K562 (cell line): Measurements from ENCODE around the gene DARS1. TPM values are rescaled to one million over a fixed set of nuclear protein-coding genes. Genes with fewer than 3 reads are reported as not detected.

ENCODE experiments used
- ATAC-seq: fragments of 200-7000 bp; cut with Tn5 transposase; 3 replicates; pipeline ENCODE4 v1.9.1; 2020; ENCODE audit warnings: moderate library complexity
- BruUV-seq: library from RNA; stranded (reverse); fragments of 400-500 nt; replicated peaks from 2 replicates; lab custom pipeline; 2021; lab: Mats Ljungman, UMichigan
- CTCF ChIA-PET: fragments of 300-600 bp; formaldehyde crosslinking; extraction: SDS; loops from one replicate; lab custom pipeline; 2021; ENCODE audit warnings: low intra/inter-chr PET ratio; lab: Yijun Ruan, JAX
- POLR2A ChIA-PET: fragments of 300-600, 350-650 bp; sonication (Branson Sonifier 250); formaldehyde crosslinking; extraction: SDS; loops from one replicate; lab custom pipeline; 2021; ENCODE audit warnings: antibody characterized with exemption, inconsistent platforms; lab: Yijun Ruan, JAX
- DNase-seq, 4 experiments: peaks; one replicate each; pipeline versions ENCODE4 v3.0.0 to v3.0.0-alpha.2; 2011 to 2018; ENCODE audit warnings: low spot score in 3 of 4, mixed read lengths in 3 of 4; ENCODE audit errors: extremely low read depth in 1 of 4
- FAIRE-seq: peaks from 2 replicates; lab custom pipeline; 2011; peaks lifted over from hg19 to GRCh38; lab: Jason Lieb, UNC
- H2AFZ ChIP-seq: 2 replicates; pipeline ENCODE4 v1.6.0; 2011; ENCODE audit warnings: low read depth, low read length, control low read depth, inconsistent platforms
- H3K27ac ChIP-seq: fragments of 200-600 bp; 3 replicates; pipeline ENCODE4 v1.8.0; 2011; ENCODE audit warnings: low read depth, mild to moderate bottlenecking, control low read depth, inconsistent platforms, low read length, moderate library complexity, mixed read lengths; ENCODE audit errors: extremely low read depth
- H3K27me3 ChIP-seq, 2 experiments: fragments of 300-600 bp in 1 of 2; 2 replicates in 1 of 2; 3 replicates in 1 of 2; pipeline versions ENCODE4 v1.6.0 to v1.8.0; 2011; ENCODE audit warnings: inconsistent platforms in 2 of 2, low read length in 2 of 2, mild to moderate bottlenecking in 1 of 2, mixed read lengths in 1 of 2, moderate library complexity in 1 of 2; ENCODE audit not compliant: control insufficient read depth in 2 of 2, insufficient read depth in 2 of 2
- H3K36me3 ChIP-seq: fragments of 300-600 bp; 3 replicates; pipeline ENCODE4 v1.8.0; 2011; ENCODE audit warnings: mild to moderate bottlenecking, low read length, inconsistent platforms; ENCODE audit not compliant: control insufficient read depth, insufficient read depth
- H3K4me1 ChIP-seq, 2 experiments: fragments of 200-600 bp in 1 of 2; replicated peaks in 1 of 2; 2 replicates in 1 of 2; 3 replicates in 1 of 2; pipeline versions ENCODE4 v1.5.1 to v1.8.0; 2011; ENCODE audit warnings: inconsistent platforms in 2 of 2, low read length in 2 of 2, mild to moderate bottlenecking in 1 of 2, mixed read lengths in 1 of 2, moderate library complexity in 1 of 2; ENCODE audit not compliant: control insufficient read depth in 2 of 2, insufficient read depth in 2 of 2
- H3K4me2 ChIP-seq: 2 replicates; pipeline ENCODE4 v1.6.1; 2011; ENCODE audit warnings: low read length, control low read depth, inconsistent platforms, mixed read lengths; ENCODE audit not compliant: insufficient read depth
- H3K4me3 ChIP-seq: fragments of 200-600 bp; sonication (generic), shearing (Covaris generic); 2 replicates; pipeline ENCODE4 v1.5.1; 2016; ENCODE audit warnings: control low read depth, inconsistent platforms
- H3K79me2 ChIP-seq: fragments of 200-600 bp; 3 replicates; pipeline ENCODE4 v1.8.0; 2011; ENCODE audit warnings: low read length, inconsistent platforms; ENCODE audit not compliant: control insufficient read depth, insufficient read depth
- H3K9ac ChIP-seq, 2 experiments: 2 replicates each; pipeline versions ENCODE4 v1.6.0 to v1.6.1; 2011; ENCODE audit warnings: low read depth in 2 of 2, low read length in 2 of 2, control low read depth in 1 of 2, inconsistent platforms in 1 of 2, mild to moderate bottlenecking in 1 of 2, mixed read lengths in 1 of 2; ENCODE audit not compliant: insufficient read depth in 1 of 2
- H3K9me1 ChIP-seq: one replicate; pipeline ENCODE4 v1.6.0; 2011; ENCODE audit warnings: inconsistent platforms, mild to moderate bottlenecking, low read length, moderate library complexity; ENCODE audit not compliant: control insufficient read depth, insufficient read depth
- H3K9me3 ChIP-seq: replicated peaks from 2 replicates; pipeline ENCODE4 v1.5.1; 2011; ENCODE audit warnings: low read depth, low read length, inconsistent platforms; ENCODE audit not compliant: control insufficient read depth, insufficient read depth
- H4K20me1 ChIP-seq: replicated peaks from 2 replicates; pipeline ENCODE4 v1.6.1; 2011; ENCODE audit warnings: low read length, inconsistent platforms, mixed read lengths; ENCODE audit not compliant: control insufficient read depth, insufficient read depth
- CCNT2 ChIP-seq: IDR thresholded peaks from 2 replicates; pipeline ENCODE4 v1.6.1; 2011; ENCODE audit warnings: borderline replicate concordance, low read depth, mild to moderate bottlenecking, moderate library complexity, mixed read lengths, low read length; ENCODE audit not compliant: insufficient read length; ENCODE audit errors: extremely low read depth
- E2F3 ChIP-seq: fragments of 250-450 bp; sonication (Bioruptor Pico); IDR thresholded peaks from 2 replicates; pipeline ENCODE4 v1.4.0; 2020; ENCODE audit warnings: mild to moderate bottlenecking
- EP400 ChIP-seq: fragments of 450-650 bp; IDR thresholded peaks from 2 replicates; pipeline ENCODE4 v1.6.1; 2017; ENCODE audit warnings: antibody characterized with exemption, mild to moderate bottlenecking, moderate library complexity
- FUS ChIP-seq: fragments of 200-400 bp; formaldehyde crosslinking; optimal IDR thresholded peaks from 2 replicates; pipeline ENCODE3; 2017; ENCODE audit warnings: low read depth, low read length
- KAT2B ChIP-seq: IDR thresholded peaks from one replicate; pipeline ENCODE4 v1.6.1; 2012; ENCODE audit warnings: low read depth, mild to moderate bottlenecking, control low read depth, inconsistent platforms, low read length, moderate library complexity
- KDM5B ChIP-seq: fragments of 200-600 bp; sonication (generic); IDR thresholded peaks from 2 replicates; pipeline ENCODE4 v1.6.1; 2012; ENCODE audit warnings: low read depth, mild to moderate bottlenecking, moderate library complexity, low read length, control low read depth, inconsistent platforms; ENCODE audit not compliant: insufficient replicate concordance
- NR0B1 ChIP-seq: fragments of 450-650 bp; IDR thresholded peaks from one replicate; pipeline ENCODE4 v1.6.1; 2018; ENCODE audit warnings: mild to moderate bottlenecking, moderate library complexity; ENCODE audit not compliant: partially characterized antibody
- SRF ChIP-seq, 2 experiments: fragments of 250-450, 450-650 bp in 1 of 2; sonication (Bioruptor Pico) in 1 of 2; sonication (generic) in 1 of 2; formaldehyde crosslinking; IDR thresholded peaks; 2 replicates each; pipeline versions ENCODE4 v1.5.0 to v1.5.1; 2020 to 2022; ENCODE audit warnings: mild to moderate bottlenecking in 1 of 2, missing genetic modification reagents in 1 of 2
- STAT5B ChIP-seq: fragments of 250-450 bp; sonication (Bioruptor Pico); IDR thresholded peaks from 2 replicates; pipeline ENCODE4 v1.8.0; 2021; ENCODE audit warnings: mild to moderate bottlenecking, inconsistent platforms
- TCFL5 ChIP-seq: fragments of 250-450 bp; sonication (Bioruptor Pico); conservative IDR thresholded peaks from 2 replicates; pipeline ENCODE4 v1.6.1; 2021; ENCODE audit warnings: mild to moderate bottlenecking, moderate library complexity, matching md5 sums
- XRCC5 ChIP-seq: fragments of 200-400 bp; formaldehyde crosslinking; IDR thresholded peaks from 2 replicates; pipeline ENCODE4 v1.6.1; 2017; ENCODE audit warnings: low read depth, mild to moderate bottlenecking, low read length
- YBX1 ChIP-seq: fragments of 450-650 bp; IDR thresholded peaks from 2 replicates; pipeline ENCODE4 v1.7.1; 2016; ENCODE audit warnings: mild to moderate bottlenecking
- ZNF311 ChIP-seq: fragments of 250-450 bp; sonication (Bioruptor Pico); IDR thresholded peaks from 2 replicates; pipeline ENCODE4 v1.4.0; 2020; ENCODE audit warnings: mild to moderate bottlenecking, moderate library complexity
- ZNF507 ChIP-seq: conservative IDR thresholded peaks from 2 replicates; pipeline ENCODE4 v1.6.1; 2017; ENCODE audit warnings: missing genetic modification characterization, missing compliant biosample characterization
- ZNF583 ChIP-seq: fragments of 250-450 bp; sonication (Bioruptor Pico); IDR thresholded peaks from 2 replicates; pipeline ENCODE4 v1.4.0; 2020
- ZNF586 ChIP-seq: fragments of 450-650 bp; formaldehyde crosslinking; conservative IDR thresholded peaks from 2 replicates; pipeline ENCODE4 v1.4.0; 2020; ENCODE audit warnings: mild to moderate bottlenecking, moderate library complexity
- WGBS: fragments of 100-300 bp; shearing (Covaris generic); methylation state at CpG from one replicate; pipeline ENCODE4 v1.1.6; 2016; ENCODE audit warnings: low coverage, mixed read lengths; ENCODE audit not compliant: insufficient coverage; ENCODE audit errors: missing lambda C conversion rate; 5-methylcytosine and 5-hydroxymethylcytosine counted together
- in situ Hi-C: fragments of 300-500 bp; cut with MboI; formaldehyde crosslinking; loops from 4 replicates; pipeline ENCODE4 v1.15.0; 2018; ENCODE audit warnings: inconsistent platforms, mixed read lengths
- intact Hi-C: fragments of 100-400 bp; cut with micrococcal nuclease; formaldehyde crosslinking; loops from 2 replicates; pipeline ENCODE4 v1.14.2; 2022
- polyA plus RNA-seq, 8 experiments: library from polyadenylated mRNA; depleted of rRNA in 4 of 8; stranded (reverse) in 5 of 8; unstranded in 3 of 8; fragments of >200 nt; fragmentation: Nextera tagmentation in 2 of 8; fragmentation: Illumina TruSeq in 1 of 8; extraction: Ambion mirVana in 2 of 8; extraction: Trizol in 1 of 8; gene quantifications; 2 replicates each; pipeline versions ENCODE4 v1.2.1 to v1.2.3, GENCODE V29; 2011 to 2014; ENCODE audit warnings: inconsistent platforms in 1 of 8, missing spikeins in 1 of 8
- total RNA-seq, 7 experiments: library from RNA; depleted of rRNA in 6 of 7; stranded (reverse); fragments of >200 nt in 6 of 7; fragmentation: Illumina TruSeq in 2 of 7; extraction: Trizol in 2 of 7; gene quantifications; 2 replicates each; pipeline versions ENCODE4 v1.2.1 to v1.2.3, GENCODE V29; 2011 to 2021; ENCODE audit warnings: low replicate concordance in 1 of 7

The DARS1 gene
- total and polyA plus RNA-seq, 9 of the 15 experiments (the other 6 are each of a cell fraction or from before 2014, with no cell fraction given): 91.5 to 239 (median 98.0) TPM

GRCh38 chr2:135925571-135925970, 59.9 kb downstream of the DARS1 start:
- Histone ChIP-seq H3K4me3 (no peak overlapping the region), H3K9me3 (no peaks in the 10 kb centered on the region), H3K79me2 (no peaks in the 10 kb centered on the region), H4K20me1 (no peaks in the 10 kb centered on the region), H3K27ac (no peak overlapping the region), H3K9ac (no peak overlapping the region), H3K4me1 (no peaks in the 10 kb centered on the region), H3K9me1 (no peaks in the 10 kb centered on the region), H3K4me2 (no peak overlapping the region), H3K27me3 (no peaks in the 10 kb centered on the region), H2AFZ (no peak overlapping the region), H3K36me3 (peaks cover 58% of the 10 kb centered on the region)
- BruUV-seq: no TSS peak
- CTCF ChIA-PET: no interaction called here
- ATAC-seq (no peak), DNase-seq (no peak), FAIRE-seq (no peak)
- POLR2A ChIA-PET: interaction anchor here (1.2 kb wide), 1 partner anchor 18 kb away, joined by 4 read pairs; no protein-coding TSS in a partner anchor
- intact Hi-C loops: no loop called here
- in situ Hi-C loops: no loop called here
- WGBS: 69% methylated on average over 2 of the region's 2 CpGs
- TF ChIP-seq STAT5B (CRISPR knock-in tag) (no peak), ZNF311 (CRISPR knock-in tag) (no peak), FUS (no peak), ZNF507 (tag) (no peak), EP400 (no peak), ZNF583 (CRISPR knock-in tag) (no peak), XRCC5 (no peak), SRF (CRISPR knock-in tag; IDR thresholded peaks at IDR 0.05) (no peak), NR0B1 (no peak), KDM5B (no peak), E2F3 (CRISPR knock-in tag) (no peak), ZNF586 (no peak), TCFL5 (CRISPR knock-in tag) (no peak), CCNT2 (no peak), KAT2B (no peak), YBX1 (no peak)
- TF ChIP-seq, all 486 proteins: peak for 0
